Activated CD4-positive, alpha-beta T cell treated with anti-CD3 and anti-CD28 coated beads, Interleukin-2, amount 50 U/mL, for 48 hours (primary cell): ENCODE results near the gene UBIAD1.
A peak's percentile ranks its signal among the peaks of the same experiment; 100 is the strongest.

Source experiments
- DNase-seq, 2 experiments: peaks; one replicate each; pipeline ENCODE4 v3.0.0-alpha.2; 2020

Gene UBIAD1

GRCh38 chr1:11311816-11312755, 39.1 kb downstream of the UBIAD1 start:
- DNase-seq = no peak

DNA sequence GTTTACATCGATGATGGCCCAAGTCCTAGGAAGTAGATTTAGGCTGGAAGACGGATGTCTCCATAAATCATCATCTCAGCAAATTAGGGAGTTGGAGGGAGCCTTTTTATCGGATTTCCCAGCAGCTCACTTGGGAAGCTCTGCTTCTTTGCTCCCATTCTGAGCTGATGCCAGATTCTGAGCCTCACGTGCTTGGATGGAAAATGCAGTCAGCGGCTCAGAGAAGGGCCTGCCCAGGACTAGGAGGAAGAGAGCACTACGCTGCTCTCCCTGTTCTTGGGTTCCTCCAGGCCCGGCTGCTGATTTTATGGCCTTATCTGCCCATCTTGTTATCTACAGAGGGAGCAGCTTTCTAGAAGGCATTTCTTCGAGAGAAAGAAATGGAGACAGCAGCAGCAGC, 42.0 kb downstream of the UBIAD1 start:
- DNase-seq = no peak

GRCh38 chr1:11316701-11317100, 43.7 kb downstream of the UBIAD1 start:
- no peak for DNase-seq

DNA sequence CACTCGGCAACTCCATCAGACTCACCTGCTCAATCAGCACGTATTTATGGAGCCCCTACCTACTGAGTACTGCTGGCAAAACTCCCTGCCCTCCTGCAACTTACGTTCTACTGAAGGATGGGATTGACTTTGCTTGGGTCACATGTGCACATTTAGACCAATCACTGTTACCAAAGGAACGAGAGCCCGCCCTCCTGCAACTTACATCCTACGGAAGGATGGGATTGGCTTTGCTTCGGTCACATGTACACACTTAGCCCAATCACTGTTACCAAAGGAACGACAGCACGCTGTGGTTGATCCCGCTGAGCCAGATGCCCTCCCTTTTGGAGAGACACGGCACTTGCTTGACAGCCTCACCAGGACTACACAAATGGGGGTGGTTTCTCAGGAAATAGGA, 46.0 kb downstream of the UBIAD1 start:
- DNase-seq = no peak

GRCh38 chr1:11320153-11320936, 47.3 kb downstream of the UBIAD1 start:
- DNase-seq = peak; percentile 44 to 57

DNA sequence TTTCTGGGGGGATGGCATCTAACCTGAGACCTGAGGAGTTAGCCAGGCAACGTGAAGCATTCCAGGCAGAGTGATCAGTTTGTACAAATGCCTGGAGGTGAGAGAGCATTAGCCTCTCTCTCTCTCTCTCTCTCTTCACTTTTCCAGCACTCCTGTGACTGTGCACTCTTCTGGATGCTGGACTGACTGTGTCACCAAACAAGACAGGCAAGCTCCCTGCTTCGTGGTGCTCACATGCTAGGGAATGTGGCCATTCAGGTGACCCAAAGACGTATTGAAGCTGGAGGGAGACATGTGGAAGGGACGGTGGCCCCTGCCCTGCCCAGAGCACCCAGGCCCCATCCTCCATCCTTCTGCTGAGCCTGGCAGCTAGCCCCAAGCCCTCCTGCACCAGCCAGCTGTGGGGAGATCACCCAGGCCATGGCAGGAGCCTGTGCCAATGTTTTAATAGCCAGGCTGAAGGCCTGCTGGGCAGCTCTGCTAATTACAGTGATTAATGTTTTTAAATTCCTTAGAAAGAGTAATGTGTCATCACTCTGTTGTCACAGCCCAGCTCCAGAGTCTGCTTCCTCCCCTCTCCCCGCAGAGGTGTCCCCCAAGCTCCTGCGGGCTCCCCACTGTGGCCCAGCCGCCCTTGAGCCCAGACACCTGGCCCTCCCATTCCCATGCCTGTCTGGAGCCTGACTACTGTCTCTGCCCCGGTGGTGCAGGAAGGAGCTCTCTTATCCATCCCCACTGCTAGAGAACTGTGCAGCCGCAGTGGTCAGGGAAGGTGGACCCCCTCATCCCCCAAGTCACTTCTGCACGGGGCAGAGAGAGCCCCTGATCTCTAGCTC, 48.9 kb downstream of the UBIAD1 start:
- DNase-seq = no peak

- DNase-seq = no peak
These were observed 51.7 kb downstream of the UBIAD1 start for GRCh38 chr1:11324567-11325165.

DNA sequence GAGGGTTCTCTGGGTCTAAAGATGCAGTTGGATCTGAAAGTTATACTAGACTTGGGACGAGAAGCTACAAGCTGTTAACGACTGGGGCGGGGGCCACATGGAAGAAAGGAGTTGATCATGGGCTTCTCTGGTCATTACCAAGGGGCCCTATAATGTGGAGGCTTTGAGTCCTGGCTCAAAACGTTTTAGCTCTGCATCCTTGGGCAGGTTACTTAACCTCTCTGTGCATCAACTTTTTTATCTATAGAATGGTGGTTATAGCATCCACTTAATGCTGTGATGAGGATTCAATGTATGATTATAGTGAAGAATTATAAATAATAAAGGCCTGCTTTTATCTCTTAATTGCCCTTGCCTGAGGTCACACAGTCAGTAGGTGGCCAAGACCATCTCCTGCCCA, 53.1 kb downstream of the UBIAD1 start:
- DNase-seq = no peak

- no peak for DNase-seq
These were observed 55.4 kb downstream of the UBIAD1 start for GRCh38 chr1:11328444-11328843.

DNA sequence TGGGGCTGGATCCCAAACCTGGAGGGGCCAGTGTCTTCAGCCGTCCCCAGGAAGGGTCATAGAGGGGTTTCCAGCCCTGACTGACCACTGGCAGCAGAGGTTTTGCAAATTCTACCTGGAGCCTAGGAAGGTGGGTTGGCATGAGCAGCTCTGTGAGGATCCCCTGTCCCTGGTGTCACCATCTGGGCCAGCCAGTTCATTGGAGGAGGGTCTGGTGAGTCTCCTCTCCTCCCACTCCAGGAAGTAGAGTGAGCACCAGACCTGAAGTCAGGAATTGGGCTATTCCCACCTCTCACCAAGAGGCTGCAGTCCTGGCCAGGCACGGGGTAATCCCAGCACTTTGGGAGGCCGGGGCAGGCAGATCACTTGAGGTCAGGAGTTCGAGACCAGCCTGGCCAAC, 57.4 kb downstream of the UBIAD1 start:
- no peak for DNase-seq

DNA sequence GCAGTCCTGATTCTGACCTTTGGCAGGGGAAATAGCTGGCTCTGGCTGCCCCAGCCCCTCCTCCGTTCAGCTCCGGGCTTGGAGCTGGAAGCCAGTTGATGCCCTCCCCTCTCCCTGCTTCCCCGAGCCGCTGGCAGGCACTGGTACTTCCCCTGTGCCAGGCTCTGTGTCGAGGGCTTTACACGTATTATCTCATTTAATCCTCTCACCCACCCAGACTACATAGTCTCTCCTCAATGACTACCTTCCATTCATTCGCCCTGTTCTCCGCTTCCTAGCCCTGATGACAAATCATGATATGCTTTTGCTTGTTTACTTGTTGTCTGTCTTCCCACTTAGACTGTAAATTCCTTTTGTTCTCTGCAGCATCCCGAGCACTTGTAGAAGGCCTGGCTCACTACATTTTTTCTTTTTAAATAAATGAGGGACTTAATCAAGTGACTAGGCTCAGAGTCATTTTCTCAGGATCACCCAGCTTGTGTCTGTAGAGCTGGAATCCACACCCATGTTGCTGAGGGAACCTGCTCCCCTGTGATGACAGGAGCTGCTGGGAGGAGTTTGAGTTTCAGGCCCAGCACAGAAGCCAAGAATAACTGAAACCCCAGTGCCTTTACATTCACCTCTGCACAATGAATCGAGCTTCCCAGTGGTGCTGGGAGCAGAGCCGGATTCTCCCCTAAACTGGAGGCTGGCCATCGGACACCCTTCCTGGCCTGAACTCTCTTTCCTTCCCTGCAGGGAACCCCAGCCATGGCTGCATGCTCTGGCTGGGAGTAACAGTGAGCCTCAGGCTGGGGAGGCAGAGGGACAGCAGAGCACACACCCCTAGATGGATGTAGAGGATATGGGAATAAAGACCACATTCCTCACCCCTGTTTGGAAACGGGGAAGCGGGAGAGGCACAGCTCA, 58.3 kb downstream of the UBIAD1 start:
- DNase-seq = no peak

GRCh38 chr1:11331945-11332546, 59.0 kb downstream of the UBIAD1 start:
- no peak for DNase-seq

- DNase-seq = no peak
These were observed 60.6 kb downstream of the UBIAD1 start for GRCh38 chr1:11333631-11334030.

DNA sequence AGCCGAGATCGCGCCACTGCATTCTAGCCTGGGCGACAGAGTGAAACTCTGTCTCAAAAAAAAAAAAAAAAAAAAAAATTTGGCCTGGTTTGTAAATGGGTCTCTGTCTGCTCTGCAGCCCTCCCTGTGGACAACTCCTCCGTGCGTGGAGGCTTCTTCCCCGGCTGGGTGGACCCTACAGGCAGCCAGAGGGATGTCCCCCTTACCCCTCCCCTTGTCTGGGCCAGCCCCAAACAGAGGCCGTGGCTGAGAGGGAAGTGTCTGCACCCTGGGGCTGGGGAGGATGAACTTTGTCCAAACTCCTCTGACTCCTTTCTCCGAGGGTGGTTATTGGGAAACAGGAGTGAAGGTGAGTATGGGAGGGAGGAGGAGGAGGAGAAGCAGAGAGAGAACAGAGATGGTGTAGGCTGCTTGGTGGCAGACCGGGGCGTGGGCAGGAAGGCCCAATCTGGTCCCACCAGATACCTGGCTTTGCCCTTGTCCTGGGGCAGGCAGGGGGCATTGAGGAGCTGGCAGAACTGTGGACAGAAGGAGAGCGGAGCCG, 61.3 kb downstream of the UBIAD1 start:
- DNase-seq = no peak

GRCh38 chr1:11334821-11335220, 61.8 kb downstream of the UBIAD1 start:
- DNase-seq = no peak

DNA sequence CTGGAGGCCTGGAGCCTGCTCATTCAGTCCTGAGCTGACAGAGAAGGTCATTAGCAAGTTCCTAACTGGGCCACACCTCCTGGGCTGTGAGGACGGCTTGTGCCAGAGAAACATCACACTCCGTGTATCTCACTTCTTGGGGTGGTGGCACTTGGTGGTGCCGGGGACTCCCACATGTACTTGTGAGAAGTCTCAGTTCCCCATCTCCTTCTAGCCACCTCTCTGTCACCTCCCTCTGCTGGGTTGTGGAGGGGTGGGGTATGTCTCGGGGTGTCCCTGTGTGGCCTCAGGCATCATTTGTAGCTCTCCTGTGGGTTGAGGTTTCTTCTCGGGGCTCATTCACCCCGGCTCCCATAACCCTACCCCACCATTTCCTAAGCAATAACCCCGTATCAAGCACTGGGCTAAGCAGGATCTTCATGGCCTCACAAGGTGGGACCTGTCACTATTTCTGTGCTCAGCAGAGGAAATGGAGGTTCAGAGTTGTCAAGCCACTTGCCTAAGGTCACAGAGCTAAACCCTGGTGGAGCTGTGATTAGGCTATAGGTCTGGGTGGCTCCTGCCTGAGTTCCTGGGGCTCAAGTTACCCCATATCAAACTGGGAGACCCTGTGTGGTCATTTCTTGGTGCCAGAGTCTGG, 62.5 kb downstream of the UBIAD1 start:
- no peak for DNase-seq

GRCh38 chr1:11337580-11338073, 64.6 kb downstream of the UBIAD1 start:
- DNase-seq = peak; percentile 74 to 77
